ENCODE data around the gene FSHR.

Gene FSHR

GRCh38 chr2:49154891-49155290, 576 bp upstream of the FSHR start:
- H3K27me3 ChIP-seq (ENCODE audit: insufficient read depth, poor library complexity, severe bottlenecking): no peaks in the 10 kb centered on the region
- TF ChIP-seq SPI1 (IDR thresholded peaks at IDR 0.05; ENCODE audit: borderline replicate concordance, low read depth): no peak
- TF ChIP-seq REST (IDR thresholded peaks at IDR 0.05; ENCODE audit: insufficient replicate concordance, low read depth): no peak
- no peak for TF ChIP-seq POLR2AphosphoS5 (IDR thresholded peaks at IDR 0.05; ENCODE audit: low read depth)
- TF ChIP-seq GABPA (IDR thresholded peaks at IDR 0.05; ENCODE audit: low read depth): no peak
- TF ChIP-seq CTCF (IDR thresholded peaks at IDR 0.05; ENCODE audit: insufficient read depth, low read length): no peak

GRCh38 chr2:49153252-49153651, 1.1 kb downstream of the FSHR start:
- no peak for DNase-seq (ENCODE audit: low read depth in 1 of 2, low spot score in 1 of 2)
- Histone ChIP-seq H3K4me3 (replicated peaks; ENCODE audit: insufficient read depth, low read length) (no peak overlapping the region), H3K27ac (replicated peaks) (no peak overlapping the region), H3K27me3 (ENCODE audit: insufficient read depth, poor library complexity, severe bottlenecking) (no peaks in the 10 kb centered on the region)
- TF ChIP-seq POLR2AphosphoS5 (IDR thresholded peaks at IDR 0.05; ENCODE audit: low read depth): no peak
- TF ChIP-seq GABPA (IDR thresholded peaks at IDR 0.05; ENCODE audit: low read depth): no peak
- TF ChIP-seq SPI1 (IDR thresholded peaks at IDR 0.05; ENCODE audit: borderline replicate concordance, low read depth): no peak
- no peak for TF ChIP-seq CTCF (IDR thresholded peaks at IDR 0.05; ENCODE audit: insufficient read depth, low read length)
- no peak for TF ChIP-seq REST (IDR thresholded peaks at IDR 0.05; ENCODE audit: insufficient replicate concordance, low read depth)

More at GRCh38 chr2:49154891-49155290, 576 bp upstream of the FSHR start:
- DNase-seq (ENCODE audit: low read depth in 1 of 2, low spot score in 1 of 2): no peak
- no peak overlapping the region for H3K4me3 ChIP-seq (replicated peaks; ENCODE audit: insufficient read depth, low read length)
- no peak overlapping the region for H3K27ac ChIP-seq (replicated peaks)

GRCh38 chr2:49152824-49153223, 1.5 kb downstream of the FSHR start:
- TF ChIP-seq POLR2AphosphoS5 (IDR thresholded peaks at IDR 0.05; ENCODE audit: low read depth) (no peak), REST (IDR thresholded peaks at IDR 0.05; ENCODE audit: insufficient replicate concordance, low read depth) (no peak), GABPA (IDR thresholded peaks at IDR 0.05; ENCODE audit: low read depth) (no peak), SPI1 (IDR thresholded peaks at IDR 0.05; ENCODE audit: borderline replicate concordance, low read depth) (no peak), CTCF (IDR thresholded peaks at IDR 0.05; ENCODE audit: insufficient read depth, low read length) (no peak)
- no peak overlapping the region for H3K27ac ChIP-seq (replicated peaks)
- H3K27me3 ChIP-seq (ENCODE audit: insufficient read depth, poor library complexity, severe bottlenecking): no peaks in the 10 kb centered on the region
- no peak for DNase-seq (ENCODE audit: low read depth in 1 of 2, low spot score in 1 of 2)
- no peak overlapping the region for H3K4me3 ChIP-seq (replicated peaks; ENCODE audit: insufficient read depth, low read length)

Measured in HL-60 (cell line).